ENCODE results near the gene USP36.

- TF ChIP-seq EZH2 (IDR thresholded peaks at IDR 0.05) (no peak), POLR2AphosphoS5 (IDR thresholded peaks at IDR 0.05; ENCODE audit: borderline replicate concordance, low read depth, low read length) (no peak)
These were observed 39.1 kb upstream of the USP36 start for GRCh38 chr17:78879635-78880186.
